ENCODE results near the gene TMEM151B.

TMEM151B gene

GRCh38 chr6:44232676-44233566 is 37.3 kb upstream of the TMEM151B start:
- no peak for DNase-seq

DNA sequence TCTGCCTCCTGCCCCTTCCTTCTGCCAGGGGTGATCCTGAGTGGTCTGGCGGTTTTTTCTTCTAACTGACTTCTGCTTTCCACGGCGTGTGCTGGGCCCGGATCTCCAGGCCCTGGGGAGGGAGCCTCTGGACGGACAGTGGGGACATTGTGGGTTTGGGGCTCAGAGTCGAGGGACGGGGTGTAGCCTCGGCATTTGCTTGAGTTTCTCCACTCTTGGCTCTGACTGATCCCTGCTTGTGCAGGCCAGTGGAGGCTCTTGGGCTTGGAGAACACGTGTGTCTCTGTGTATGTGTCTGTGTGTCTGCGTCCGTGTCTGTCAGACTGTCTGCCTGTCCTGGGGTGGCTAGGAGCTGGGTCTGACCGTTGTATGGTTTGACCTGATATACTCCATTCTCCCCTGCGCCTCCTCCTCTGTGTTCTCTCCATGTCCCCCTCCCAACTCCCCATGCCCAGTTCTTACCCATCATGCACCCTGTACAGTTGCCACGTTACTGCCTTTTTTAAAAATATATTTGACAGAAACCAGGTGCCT is 36.6 kb upstream of the TMEM151B start:
- peak in 1 of 56 donors; percentile 18 for DNase-seq

DNA sequence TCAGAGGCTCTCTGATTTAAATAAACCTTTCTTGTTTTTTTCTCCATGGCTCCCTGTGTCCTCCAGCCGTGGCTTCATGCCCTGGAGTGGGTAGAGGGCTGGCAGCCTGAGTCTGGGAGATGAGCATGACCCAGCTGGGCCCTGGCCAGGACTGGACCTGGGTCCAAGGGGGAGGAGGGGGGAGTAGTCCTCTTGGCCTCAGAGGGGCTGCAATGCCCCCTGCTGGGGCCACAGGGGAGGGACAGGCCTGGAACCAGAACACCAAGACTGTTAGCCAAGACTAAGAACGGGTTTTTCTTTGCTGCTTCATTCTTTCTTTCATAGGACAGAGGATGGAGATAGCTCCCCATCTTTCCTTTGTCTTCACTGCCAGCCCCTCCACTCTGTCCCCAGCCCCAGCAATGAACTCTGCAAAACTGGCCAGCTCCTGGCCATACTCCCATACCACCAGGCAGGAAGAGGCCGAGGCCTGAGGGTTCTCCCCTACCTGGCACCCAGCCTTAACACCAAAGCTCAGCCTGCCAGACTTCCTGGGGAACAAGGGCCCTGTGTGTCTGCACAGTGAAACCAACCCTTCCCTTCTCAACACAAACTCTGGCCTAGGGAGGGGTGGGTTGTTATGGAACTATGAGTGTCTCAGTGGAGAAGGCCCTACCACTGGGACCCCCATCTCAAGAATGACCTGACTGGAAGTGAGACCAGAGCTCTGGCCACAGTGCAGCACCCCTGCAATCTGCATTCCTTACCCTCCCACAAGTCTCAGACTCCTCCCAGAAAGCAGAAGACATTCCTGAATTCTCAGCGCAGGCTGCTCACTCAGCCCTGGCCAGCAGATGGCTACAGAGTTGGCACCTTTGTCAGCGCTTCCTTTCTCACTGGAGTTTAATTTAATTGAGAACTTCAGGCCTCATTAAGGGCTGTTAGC is 35.9 kb upstream of the TMEM151B start:
- peak in 54 of 56 donors; percentile 28 to 91 (median 76) for DNase-seq

- DNase-seq, result no peak
These were observed 35.0 kb upstream of the TMEM151B start for GRCh38 chr6:44235269-44235668.

- no peak for DNase-seq
These were observed 34.2 kb upstream of the TMEM151B start for GRCh38 chr6:44235891-44236516.

DNA sequence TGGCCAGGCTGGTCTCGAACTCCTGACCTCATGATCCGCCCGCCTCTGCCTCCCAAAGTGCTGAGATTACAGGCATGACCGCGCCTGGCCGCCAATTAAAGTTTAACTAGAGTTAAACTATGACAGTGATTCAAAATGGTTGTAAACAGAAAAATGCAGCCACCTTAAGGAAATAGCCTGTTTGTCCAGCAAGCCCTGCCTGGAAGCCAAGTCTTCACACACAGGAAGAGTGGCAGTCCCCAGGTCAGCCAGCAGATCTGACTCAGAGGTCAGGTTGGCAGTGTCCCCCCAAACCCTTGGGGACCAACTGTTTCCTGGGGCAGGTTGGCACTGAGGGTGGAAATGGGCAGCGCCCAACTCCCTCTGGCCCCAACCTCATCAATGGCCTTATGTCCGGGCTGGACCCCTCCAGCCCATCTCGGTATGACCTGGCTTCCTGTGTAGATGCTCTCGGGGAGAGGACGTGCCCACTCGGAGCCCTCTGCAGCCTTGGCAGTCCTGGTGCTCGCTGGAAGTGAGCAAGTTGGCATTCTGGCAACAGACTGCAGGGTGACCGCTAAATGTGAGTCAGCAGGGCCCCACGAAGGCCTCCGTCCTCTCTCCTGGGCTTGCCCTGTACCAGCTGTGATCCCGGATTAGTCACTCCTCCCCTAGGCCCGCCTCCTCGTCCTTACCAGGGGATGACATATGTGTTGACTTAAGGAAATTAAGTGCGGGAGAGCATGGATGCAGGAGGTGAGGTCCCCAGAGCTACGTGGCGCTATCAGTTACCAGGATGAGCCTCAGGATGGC is 33.0 kb upstream of the TMEM151B start:
- peak in 42 of 56 donors; percentile 30 to 90 (median 62) for DNase-seq

DNA sequence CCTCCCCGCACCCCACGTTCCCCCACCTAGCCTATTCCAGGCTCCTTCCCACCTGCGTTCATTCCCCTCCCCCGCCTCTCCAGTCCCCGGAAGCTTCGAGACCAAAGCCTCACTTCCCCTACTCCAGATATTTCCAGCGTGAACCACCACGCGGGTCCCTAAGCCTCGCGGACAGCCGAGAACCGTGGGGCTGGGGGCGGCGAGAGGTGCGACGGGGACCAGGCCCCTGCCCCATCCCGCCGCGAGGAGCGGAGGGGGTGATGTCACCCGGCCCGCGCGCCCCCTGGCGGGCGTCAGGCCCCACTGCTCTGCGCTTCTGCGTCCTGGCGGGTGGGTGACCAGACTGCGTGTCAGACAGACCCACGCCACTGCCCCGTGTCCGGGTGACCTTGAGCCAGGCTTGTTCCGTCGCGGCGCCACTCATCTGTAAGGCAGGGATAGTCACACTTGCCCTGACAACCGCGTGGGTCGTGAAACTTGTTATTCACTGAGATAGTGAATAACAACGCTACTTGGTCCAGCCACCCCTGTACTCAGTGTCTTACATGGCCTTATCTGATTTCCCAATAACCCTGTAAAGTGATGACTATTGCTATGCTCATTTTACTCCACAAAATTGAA is 32.3 kb upstream of the TMEM151B start:
- peak in 51 of 56 donors; percentile 25 to 90 (median 70) for DNase-seq

DNA sequence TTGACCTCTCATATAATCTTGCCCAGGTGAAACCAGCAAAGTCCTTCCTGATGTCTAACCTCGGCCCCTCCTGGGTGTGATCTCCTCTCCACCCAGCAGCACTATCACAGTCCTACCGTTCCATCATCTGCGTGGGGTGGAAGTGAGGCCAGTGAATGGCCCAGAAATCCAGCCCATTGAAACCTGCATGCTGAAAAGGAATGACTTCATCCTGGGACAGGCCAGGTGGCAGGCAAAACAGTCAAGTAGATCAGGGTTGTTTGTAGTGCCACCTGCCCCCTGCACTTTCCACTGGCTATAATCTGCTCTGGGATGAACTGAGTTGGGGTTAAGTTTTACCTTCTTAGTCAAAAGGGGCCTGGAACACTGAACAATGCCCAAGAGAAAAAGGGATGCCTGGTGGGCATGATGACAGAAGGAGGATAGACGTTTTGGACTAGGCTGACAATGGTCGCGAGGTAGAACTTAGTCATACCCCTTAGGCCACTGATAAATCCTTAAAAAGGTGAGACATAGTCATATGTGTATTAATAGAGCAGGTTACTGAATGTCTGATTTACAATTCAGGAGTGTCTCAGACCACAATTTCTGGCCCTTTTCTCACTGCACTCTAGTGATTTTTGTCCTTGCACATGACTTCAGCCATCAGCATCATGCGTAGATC is 31.4 kb upstream of the TMEM151B start:
- no peak for DNase-seq

DNA sequence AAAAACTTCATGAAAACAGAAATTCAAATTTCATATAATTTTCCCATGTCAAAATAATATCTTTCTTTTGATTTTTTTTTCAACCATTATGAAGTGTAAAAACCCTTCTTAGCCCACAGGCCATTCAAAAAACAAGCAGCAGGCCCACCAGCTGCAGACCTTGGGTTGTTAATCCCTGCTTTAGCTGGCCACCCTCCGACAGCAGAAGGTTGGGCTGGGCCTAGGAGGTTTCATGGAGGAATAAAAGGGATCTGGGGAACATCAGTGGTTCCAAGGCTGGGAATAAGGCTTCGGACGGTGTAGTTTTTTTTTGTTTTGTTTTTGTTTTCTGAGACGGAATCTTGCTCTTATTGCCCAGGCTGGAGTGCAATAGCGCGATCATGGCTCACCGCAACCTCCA is 26.9 kb upstream of the TMEM151B start:
- no peak for DNase-seq

GRCh38 chr6:44245391-44245911 is 24.8 kb upstream of the TMEM151B start:
- peak in 2 of 56 donors; percentile 51 to 71 for DNase-seq

GRCh38 chr6:44245912-44246662 is 24.2 kb upstream of the TMEM151B start:
- DNase-seq, result peak in 55 of 56 donors; percentile 50 to 94 (median 81)

- DNase-seq, result peak; percentile 61 to 96 (median 88)
These were observed 23.4 kb upstream of the TMEM151B start, which contains the start of gene HSP90AB1 for GRCh38 chr6:44246663-44247337. Gene HSP90AB1, plus strand, starts transcription at chr6:44247101. Its CDS starts 1,529 bp downstream, at chr6:44248630.

- DNase-seq, result peak in 47 of 56 donors; percentile 18 to 90 (median 69)
These were observed 22.6 kb upstream of the TMEM151B start for GRCh38 chr6:44247338-44248302.

DNA sequence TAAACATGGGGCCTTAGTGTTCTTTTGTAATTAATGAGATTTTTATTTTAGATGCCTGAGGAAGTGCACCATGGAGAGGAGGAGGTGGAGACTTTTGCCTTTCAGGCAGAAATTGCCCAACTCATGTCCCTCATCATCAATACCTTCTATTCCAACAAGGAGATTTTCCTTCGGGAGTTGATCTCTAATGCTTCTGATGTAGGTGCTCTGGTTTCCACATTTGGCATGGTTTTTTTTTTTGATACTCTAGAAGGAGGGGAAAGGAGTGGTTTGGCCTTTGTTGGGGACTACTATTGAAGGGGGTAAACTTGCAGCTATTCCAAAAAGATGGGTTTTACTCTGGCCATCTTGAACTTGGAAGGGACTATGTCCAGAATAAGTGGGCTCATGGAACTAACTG is 21.7 kb upstream of the TMEM151B start:
- no peak for DNase-seq

GRCh38 chr6:44249082-44249748 is 21.0 kb upstream of the TMEM151B start:
- no peak for DNase-seq

Measured in amygdala (tissue), 56 donors.